ENCODE data around the gene FMN1. TPM values are rescaled to one million over a fixed set of nuclear protein-coding genes. Genes with fewer than 3 reads are reported as not detected.

FMN1 gene
- total and polyA plus RNA-seq, 10 donors: 0.43 to 42.1 (median 8.6) TPM

- TF ChIP-seq POLR2AphosphoS5 (IDR thresholded peaks at IDR 0.05) (no peak), CTCF (IDR thresholded peaks at IDR 0.05 in 8 of 11, conservative IDR thresholded peaks at IDR 0.05 in 3 of 11) (no peak), POLR2A (IDR thresholded peaks at IDR 0.05) (no peak)
- DNase-seq: no peak
Measured at GRCh38 chr15:32919749-32920414, 274.6 kb downstream of the FMN1 start.

GRCh38 chr15:32918547-32918946 lies 276.0 kb downstream of the FMN1 start:
- DNase-seq: no peak
- no peak overlapping the region for H3K27ac ChIP-seq
- no peaks in the 10 kb centered on the region for H3K36me3 ChIP-seq
- no peaks in the 10 kb centered on the region for H3K9me3 ChIP-seq
- H3K4me3 ChIP-seq: no peak overlapping the region
- H3K27me3 ChIP-seq (replicated peaks in 1 of 7): no peaks in the 10 kb centered on the region
- no peak for TF ChIP-seq CTCF (IDR thresholded peaks at IDR 0.05 in 8 of 11, conservative IDR thresholded peaks at IDR 0.05 in 3 of 11)
- TF ChIP-seq POLR2AphosphoS5 (IDR thresholded peaks at IDR 0.05): no peak
- no peak for TF ChIP-seq POLR2A (IDR thresholded peaks at IDR 0.05)
- H3K4me1 ChIP-seq: no peaks in the 10 kb centered on the region
- 59 to 87% (median 79%) methylated on average over 4 of the region's 4 CpGs for WGBS, 5 donors
- intact Hi-C loops (cut with DNase I; ENCODE audit: low total_unique reads): no loop called here

More at GRCh38 chr15:32919749-32920414, 274.6 kb downstream of the FMN1 start:
- no peaks in the 10 kb centered on the region for H3K9me3 ChIP-seq
- no peak overlapping the region for H3K27ac ChIP-seq
- H3K4me3 ChIP-seq: no peak overlapping the region
- WGBS, 5 donors: 60 to 70% (median 67%) methylated on average over 5 of the region's 5 CpGs
- no peaks in the 10 kb centered on the region for H3K4me1 ChIP-seq
- intact Hi-C loops (cut with DNase I; ENCODE audit: low total_unique reads): no loop called here
- no peaks in the 10 kb centered on the region for H3K36me3 ChIP-seq
- no peaks in the 10 kb centered on the region for H3K27me3 ChIP-seq (replicated peaks in 1 of 7)

- Histone ChIP-seq H3K4me3 (no peak overlapping the region), H3K27me3 (replicated peaks in 1 of 7) (no peaks in the 10 kb centered on the region), H3K4me1 (peaks cover 4 to 24% (median 18%) of the 10 kb centered on the region in 6 donors), H3K36me3 (no peaks in the 10 kb centered on the region), H3K27ac (no peak overlapping the region), H3K9me3 (no peaks in the 10 kb centered on the region)
- TF ChIP-seq POLR2AphosphoS5 (IDR thresholded peaks at IDR 0.05) (no peak), CTCF (IDR thresholded peaks at IDR 0.05 in 8 of 11, conservative IDR thresholded peaks at IDR 0.05 in 3 of 11) (no peak), POLR2A (IDR thresholded peaks at IDR 0.05) (no peak)
- WGBS, 5 donors: 91 to 99% (median 97%) methylated on average over 3 of the region's 3 CpGs
- intact Hi-C loops (cut with DNase I; ENCODE audit: low total_unique reads): no loop called here
- no peak for DNase-seq
Measured at GRCh38 chr15:32910839-32911238, 283.7 kb downstream of the FMN1 start.

GRCh38 chr15:32909431-32909830 lies 285.1 kb downstream of the FMN1 start:
- WGBS, 5 donors: 70 to 82% (median 72%) methylated on average over 2 of the region's 2 CpGs
- peaks cover 4 to 24% (median 18%) of the 10 kb centered on the region in 6 donors for H3K4me1 ChIP-seq
- H3K4me3 ChIP-seq: no peak overlapping the region
- DNase-seq: no peak
- no peaks in the 10 kb centered on the region for H3K9me3 ChIP-seq
- no peaks in the 10 kb centered on the region for H3K27me3 ChIP-seq (replicated peaks in 1 of 7)
- no peaks in the 10 kb centered on the region for H3K36me3 ChIP-seq
- H3K27ac ChIP-seq: peak overlapping the region in 4 of 8 donors; percentile 59 to 79 (median 66)
- TF ChIP-seq CTCF (IDR thresholded peaks at IDR 0.05 in 8 of 11, conservative IDR thresholded peaks at IDR 0.05 in 3 of 11): no peak
- TF ChIP-seq POLR2AphosphoS5 (IDR thresholded peaks at IDR 0.05): no peak
- TF ChIP-seq POLR2A (IDR thresholded peaks at IDR 0.05): no peak
- intact Hi-C loops (cut with DNase I; ENCODE audit: low total_unique reads): no loop called here
